ENCODE measurements around the gene CYP26A1.

The CYP26A1 gene

GRCh38 chr10:93064874-93065660 is 8.6 kb upstream of the CYP26A1 start:
- no peak for DNase-seq

- no peak for DNase-seq
Observed at GRCh38 chr10:93065675-93066543, 7.8 kb upstream of the CYP26A1 start.

GRCh38 chr10:93066544-93066913 is 7.2 kb upstream of the CYP26A1 start:
- no peak for DNase-seq

GRCh38 chr10:93067443-93068365 is 6.0 kb upstream of the CYP26A1 start:
- no peak for DNase-seq

- DNase-seq = no peak
Observed at GRCh38 chr10:93068411-93069244, 5.1 kb upstream of the CYP26A1 start.

- DNase-seq = no peak
Observed at GRCh38 chr10:93069245-93069561, 4.5 kb upstream of the CYP26A1 start.

GRCh38 chr10:93070378-93071176 is 3.1 kb upstream of the CYP26A1 start:
- DNase-seq = no peak

- DNase-seq = no peak
Observed at GRCh38 chr10:93071177-93071472, 2.6 kb upstream of the CYP26A1 start.

- DNase-seq = no peak
Observed at GRCh38 chr10:93071674-93072224, 1.9 kb upstream of the CYP26A1 start.

GRCh38 chr10:93072225-93072712 is 1.4 kb upstream of the CYP26A1 start:
- DNase-seq = no peak

GRCh38 chr10:93072713-93073538 is 767 bp upstream of the CYP26A1 start:
- DNase-seq = no peak

- peak in 1 of 2 donors; percentile 28 for DNase-seq
Observed at GRCh38 chr10:93074147-93074596, 479 bp downstream of the CYP26A1 start.

GRCh38 chr10:93074597-93075368 is 1.1 kb downstream of the CYP26A1 start:
- DNase-seq = no peak

- DNase-seq = no peak
Observed at GRCh38 chr10:93075369-93076221, 1.9 kb downstream of the CYP26A1 start.

- DNase-seq = no peak
Observed at GRCh38 chr10:93076871-93077270, 3.2 kb downstream of the CYP26A1 start.

GRCh38 chr10:93077860-93078337 is 4.2 kb downstream of the CYP26A1 start:
- no peak for DNase-seq

GRCh38 chr10:93079663-93080349 is 6.1 kb downstream of the CYP26A1 start:
- no peak for DNase-seq

Measured in bone marrow (tissue), 2 donors.